HG02642 (cell line): ENCODE results near the gene GCHFR.

Experiments
- ATAC-seq: cut with Tn5 transposase; IDR thresholded peaks from one replicate; pipeline ENCODE4 v1.9.1; 2021; ENCODE audit warnings: mild to moderate bottlenecking; ENCODE audit not compliant: unreplicated experiment, poor library complexity

The GCHFR gene

DNA sequence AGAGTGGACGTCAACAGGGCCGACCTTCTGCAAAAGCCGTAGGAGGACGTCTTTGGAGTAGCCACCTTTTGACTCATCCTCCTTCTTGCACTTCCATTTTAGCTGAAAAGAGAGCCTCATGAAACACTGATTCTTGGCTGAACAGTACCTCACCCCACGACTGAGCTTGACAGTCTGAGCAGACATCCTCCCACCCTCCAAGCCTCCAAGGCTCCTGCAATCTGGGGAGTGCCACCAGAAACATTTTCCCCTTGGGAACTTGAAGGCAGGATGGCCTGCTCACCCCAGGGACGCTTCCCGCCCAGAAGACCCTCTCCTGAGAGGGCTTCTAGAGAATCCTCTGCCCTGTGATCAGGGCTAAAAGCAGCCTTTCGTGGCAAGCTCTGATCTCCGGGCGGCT, 11.1 kb downstream of the GCHFR start:
- ATAC-seq, result no peak

DNA sequence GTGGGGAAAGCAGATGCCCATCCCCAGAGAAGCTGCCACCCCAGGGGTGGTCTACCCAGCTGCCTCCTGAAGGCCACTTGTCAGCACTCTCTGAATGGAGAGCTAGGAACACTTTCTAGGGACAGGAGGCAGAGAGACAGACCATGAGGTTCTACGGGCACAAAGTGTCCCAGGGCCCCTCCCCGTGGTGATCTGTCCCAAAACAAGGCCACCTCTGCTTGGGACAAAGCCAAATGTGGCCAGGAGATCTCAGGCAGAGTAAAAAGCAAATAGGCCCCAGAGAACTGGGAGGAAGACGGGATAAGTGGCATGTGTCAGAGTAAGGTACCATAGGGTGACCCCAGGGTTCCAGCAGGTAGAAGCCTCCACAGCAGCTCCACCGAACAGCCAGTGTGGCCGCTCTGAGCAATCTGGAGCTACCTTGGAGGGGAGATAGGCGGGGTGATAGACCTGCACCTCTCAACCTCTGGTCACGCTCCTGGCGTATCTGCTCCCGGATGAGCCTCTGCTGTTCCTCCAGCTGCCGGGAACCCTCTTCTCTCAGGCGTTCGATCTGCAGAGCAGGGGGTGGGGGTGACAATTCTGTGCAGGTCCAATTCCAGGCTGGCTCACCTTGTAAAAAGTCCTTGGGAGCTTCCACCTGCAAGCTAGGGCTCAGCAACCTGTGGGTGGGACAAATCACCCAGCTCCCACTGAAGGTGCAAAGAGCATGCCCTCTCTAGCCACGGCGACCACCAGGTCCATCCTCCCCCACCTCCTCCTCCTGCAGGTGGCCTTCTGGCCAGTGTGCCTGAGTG, 12.1 kb downstream of the GCHFR start:
- ATAC-seq, result no peak

DNA sequence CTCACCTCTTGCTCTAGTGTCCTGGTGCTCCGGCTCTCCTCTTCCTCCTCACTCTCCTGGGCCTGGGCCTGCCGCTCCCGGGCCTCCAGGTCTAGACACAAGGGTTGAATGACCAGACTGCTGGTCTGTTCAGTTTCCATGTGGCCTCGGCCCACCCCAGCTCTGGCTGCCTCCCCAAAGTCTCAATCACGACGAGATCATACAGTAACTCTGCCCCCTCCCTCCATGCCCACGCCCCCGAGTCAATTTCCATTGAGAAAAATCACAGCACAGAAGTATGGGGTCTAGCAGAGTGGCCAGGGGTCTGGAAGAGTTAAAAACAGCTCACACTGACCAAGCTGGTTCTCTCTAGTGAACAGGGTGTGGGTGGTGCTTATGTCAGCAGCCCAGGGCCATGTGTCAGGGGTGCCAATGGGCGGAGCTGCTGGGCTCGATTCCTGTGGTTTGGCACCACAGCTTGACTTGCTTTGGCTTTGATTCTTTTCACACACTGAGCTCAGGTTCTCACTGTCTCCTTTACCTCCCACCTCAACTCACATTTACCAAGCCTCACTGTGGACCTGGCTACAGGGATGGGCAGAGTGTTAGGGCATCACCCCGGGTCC, 12.8 kb downstream of the GCHFR start:
- ATAC-seq, result no peak

DNA sequence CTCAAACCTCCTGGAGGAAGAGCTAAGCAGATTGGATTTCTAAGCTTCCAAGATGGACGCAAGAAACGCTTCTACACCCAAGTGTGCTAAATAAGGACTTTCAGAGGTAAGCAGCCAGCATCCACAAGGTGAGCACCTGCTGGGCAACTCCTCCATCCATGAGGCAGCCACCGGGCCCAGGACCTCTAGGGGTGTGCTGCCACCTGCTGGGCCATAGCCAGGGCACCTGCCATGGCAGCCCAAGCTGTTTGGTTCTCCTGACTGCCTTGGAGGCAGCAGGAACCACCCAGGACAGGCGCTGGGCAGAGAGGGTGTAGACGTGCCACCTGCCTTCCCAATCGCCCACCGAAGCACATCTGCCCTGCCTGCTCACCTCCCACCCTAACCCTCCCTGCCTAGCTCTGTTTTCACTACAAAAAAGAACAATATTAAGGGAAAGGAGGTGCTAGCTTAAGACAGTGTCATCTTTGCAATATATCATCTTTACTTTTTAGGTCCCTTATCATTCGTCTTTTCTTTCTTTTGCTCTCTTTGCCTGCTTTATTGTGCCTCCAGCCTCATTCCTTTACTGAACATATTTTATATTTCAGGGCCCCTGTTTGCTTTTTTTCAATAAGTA, 18.9 kb downstream of the GCHFR start:
- ATAC-seq, result peak; percentile 81

DNA sequence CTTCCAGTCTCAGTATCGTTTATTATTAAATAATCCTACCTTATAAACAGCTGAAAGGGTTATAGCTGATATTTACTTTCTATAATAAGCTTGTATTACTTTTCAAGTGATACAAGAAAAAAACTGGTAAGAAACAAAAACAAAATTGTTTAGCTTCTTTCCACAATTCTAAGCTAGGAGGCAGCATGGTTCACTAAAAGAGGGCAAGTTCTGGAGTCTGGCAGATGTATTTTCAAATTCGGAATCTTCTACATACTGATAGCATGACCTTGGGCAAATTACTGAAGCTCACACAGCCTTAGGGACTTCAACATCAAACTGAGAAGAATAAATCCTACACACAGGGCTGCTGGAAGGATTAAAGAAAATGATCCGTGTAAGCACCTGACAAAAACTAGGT, 21.3 kb downstream of the GCHFR start:
- no peak for ATAC-seq

DNA sequence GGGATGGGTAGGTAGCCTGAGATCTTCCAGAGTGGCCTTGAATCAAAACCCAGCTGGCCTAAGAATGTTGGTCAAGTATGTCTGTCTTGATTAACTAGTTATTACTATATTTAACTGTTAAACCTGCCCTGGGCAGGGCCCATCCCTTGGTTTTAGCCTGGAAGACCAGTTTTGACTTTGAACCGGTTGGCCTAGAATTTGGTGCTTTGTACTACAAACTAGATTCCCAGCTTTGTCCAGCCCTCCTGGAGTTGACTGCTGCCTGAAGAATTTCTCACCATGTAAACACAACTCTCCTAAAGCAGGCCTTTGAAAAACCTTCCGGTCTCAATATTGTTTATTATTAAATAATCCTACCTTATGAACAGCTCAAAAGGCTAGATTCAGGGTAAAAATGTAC, 21.9 kb downstream of the GCHFR start:
- no peak for ATAC-seq

DNA sequence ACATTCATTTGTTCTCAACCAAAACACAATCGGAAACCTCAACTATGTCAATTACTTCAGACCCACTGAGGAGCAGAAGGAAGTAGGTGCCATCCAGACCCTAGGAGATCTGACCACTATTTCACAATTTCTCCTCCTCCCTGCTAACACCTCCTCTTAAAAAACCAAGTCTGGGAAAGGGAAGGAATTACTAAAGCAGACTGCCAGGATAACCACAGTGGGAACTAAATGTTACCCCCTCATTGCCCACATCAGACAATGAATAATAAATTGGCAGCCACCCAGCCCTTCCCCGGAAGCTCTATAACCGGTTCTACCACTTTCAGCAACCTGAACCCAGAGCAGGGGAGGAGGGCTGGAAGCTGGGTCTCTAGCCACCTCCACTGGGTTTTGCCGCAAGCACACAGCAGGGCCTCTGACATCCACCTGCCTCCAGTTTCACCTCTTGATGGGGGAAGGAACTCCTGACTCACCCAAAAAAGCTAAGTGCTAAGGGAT, 23.5 kb downstream of the GCHFR start:
- no peak for ATAC-seq

DNA sequence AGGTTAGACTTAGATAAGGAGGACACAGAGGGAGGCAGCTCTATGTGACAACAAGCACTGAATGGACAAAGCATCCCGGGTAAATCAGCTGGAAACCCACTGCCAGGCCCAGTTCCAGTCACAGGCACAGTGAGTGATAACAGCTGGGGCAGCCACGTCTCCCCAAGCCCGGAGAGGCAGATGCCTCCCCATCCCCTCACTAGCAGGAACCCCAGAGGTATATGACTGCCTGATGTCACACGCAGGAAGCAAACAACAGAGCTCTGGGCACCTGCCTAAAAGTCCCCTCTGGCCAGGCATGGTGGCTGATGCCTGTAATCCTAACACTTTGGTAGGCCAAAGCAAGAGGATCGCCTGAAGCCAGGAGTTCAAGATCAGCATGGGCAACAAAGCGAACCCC, 24.1 kb downstream of the GCHFR start:
- ATAC-seq, result no peak

DNA sequence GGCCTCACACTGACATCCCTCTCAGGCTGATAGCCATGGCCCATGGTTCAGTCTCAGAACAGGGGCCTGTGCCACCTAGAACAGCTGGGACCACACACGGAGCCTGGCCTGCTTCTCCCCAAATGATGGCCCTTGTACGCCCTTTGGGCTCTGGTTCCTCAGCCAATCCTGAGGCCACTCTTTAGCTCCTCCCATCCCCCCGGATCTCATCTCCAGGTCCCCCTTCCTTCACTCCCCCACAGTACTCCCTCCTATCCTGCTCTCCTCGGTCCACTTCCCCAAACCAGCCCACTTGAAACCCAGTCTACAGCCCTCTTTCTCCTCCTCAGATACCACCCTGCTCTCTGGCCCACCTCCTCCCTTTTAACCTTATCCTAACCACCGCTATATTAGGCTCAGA, 25.3 kb downstream of the GCHFR start:
- ATAC-seq, result no peak

DNA sequence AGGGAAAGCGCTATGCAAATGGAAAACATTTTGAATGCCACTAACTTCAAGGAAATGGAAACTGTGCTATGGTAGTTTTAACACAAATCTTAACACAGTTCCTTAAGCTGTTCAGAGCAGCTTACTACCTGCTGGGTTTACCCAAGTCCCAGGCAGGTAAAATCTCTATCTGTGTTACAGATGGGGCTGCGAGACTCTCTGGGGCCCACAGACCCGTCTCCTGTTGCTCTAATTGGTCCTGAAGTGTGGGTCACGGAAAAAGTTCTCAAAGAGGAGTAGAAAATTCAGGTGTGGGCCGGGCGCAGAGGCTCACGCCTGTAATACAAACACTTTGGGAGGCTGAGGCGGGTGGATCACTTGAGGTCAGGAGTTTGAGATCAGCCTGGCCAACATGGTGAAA, 26.1 kb downstream of the GCHFR start:
- no peak for ATAC-seq

DNA sequence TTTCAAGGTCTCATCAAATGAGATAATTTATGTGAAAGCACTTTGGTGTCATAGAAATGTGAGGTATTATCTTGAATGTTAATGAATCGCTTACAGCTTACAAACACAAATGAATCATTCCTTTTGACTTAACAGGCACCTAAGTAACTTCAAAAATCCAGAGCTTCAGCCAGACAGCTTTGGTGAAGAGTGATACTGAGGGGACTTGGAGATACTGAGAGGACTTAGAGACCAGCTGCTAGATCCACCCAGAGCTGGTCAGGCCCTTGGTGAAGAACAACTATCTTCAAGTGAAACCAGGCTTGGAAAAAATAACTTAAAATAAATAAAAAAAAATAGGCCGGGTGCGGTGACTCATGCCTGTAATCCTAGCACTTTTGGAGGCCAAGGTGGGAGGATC, 26.9 kb downstream of the GCHFR start:
- ATAC-seq, result no peak

DNA sequence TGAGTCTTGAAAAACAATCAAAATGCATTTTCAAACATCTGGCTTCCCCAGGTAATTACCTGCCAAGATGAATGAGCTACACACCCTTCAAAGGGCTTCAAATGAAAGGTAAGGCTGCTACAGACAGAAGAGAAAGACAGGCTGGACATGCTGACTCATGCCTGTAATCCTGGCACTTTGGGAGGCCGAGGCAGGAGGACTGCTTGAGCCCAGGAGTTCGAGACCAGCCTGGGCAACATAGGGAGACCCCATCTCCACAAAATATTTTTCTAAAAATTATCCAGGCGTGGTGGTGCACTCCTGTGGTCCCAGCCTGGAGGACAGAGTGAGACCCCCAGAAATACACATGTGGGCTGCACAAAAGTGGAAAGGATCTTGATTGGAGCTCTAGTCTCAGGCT, 28.5 kb downstream of the GCHFR start:
- ATAC-seq, result no peak

DNA sequence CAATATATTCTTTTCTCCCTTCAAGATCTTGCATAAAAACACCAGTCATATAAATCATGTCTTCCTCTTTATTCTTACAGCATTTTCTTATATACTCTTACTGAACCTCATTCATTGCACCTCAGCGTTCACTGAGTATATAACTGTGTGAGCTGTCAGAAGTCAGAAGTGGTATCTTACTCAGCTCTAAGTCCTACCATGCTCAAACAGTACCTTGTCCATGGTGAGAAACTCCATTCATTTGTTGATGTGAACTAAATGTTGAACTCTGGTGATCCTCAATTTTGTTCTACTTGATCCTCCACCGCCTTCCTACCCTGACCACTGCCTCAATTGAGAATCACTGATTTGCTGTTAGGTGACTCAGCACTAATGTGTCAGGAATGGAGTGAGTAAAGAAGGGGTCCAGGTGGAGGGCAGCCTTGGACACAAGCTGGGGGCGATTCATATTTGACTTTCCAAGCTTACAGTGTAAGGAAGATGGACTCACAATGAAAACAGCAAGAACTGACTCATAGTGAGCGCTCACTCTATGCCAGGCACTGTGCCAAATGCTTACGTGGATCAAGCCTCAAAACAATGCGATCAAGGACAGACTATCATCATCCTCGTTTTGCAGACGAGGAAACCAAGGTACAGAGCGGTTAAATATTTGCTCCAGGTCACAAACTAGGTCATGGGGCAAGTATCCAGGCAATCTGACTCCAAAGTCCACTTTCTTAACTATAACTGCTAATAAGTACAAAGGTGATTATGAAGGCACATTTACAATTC, 29.5 kb downstream of the GCHFR start:
- no peak for ATAC-seq

DNA sequence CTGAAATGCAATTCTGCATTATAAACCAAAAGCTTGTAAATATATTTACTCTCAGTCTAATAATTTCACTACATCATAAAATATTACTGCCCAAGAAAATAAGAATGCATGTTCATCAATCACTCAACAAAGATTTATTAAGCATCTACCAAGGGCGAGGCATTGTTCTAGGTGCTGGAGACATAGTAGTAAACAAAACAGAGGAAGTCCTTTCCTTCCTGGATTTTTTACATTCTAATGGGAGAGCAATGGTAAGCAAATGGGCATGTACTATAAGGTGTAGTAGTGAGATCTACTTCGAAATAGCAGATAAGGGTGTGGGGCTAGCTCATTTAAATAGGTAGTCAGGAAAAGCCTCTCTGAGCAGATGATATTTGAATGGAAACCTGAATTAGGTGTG, 32.2 kb downstream of the GCHFR start:
- no peak for ATAC-seq

DNA sequence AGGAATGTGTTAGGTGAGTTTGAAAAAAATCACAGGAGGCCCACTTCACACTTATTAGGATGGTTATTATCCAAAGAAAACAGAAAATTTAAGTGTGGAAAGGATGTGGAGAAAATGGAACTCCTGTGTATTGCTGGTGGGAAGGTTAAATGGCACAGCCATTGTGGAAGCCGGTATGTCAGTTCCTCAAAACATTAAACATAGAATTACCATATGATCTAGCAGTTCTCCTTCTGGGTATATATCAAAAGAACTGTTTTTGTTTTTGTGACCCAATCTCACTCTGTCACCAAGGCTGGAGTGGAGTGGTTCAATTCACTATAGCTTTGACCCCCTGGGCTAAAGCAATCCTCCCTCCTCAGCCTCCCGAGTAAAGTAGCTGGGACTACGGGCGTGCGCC, 32.6 kb downstream of the GCHFR start:
- ATAC-seq, result no peak

DNA sequence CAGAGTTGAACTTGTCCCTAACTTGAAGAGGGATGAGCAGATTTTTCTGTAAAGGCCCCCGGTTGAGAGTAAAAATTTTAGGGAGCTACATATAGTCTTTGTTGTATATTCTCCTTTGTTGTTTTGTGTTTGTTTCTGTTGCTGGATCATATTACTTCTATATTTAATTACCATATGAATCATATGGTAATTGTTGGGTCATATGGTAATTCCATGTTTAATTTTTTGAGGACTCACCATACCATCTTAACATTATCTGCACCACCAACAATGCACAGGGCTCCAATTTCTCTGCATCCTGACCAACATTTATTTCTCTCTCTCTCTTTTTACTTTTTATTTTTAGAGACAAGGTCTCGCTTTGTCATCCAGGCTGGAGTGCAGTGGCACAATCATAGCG, 35.7 kb downstream of the GCHFR start:
- ATAC-seq, result no peak

DNA sequence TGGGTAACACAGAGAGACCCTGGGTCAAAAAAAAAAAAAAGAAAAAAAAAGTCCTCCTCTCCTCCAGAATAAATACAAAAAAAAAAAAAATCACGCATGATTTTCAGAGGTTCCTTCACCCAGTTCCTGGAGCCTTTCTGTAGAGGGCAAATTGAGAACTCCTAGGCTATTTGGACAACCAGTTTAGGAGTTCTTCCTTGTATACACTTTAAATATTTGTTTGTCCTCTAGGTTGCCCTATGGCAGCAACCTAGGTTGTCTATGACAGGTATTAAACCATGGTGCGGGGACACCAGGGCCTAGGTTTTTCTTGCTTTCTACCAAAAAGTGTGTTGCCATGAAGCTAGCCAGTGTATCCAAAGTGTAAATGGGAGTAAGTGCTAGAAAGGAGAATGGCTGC, 39.2 kb downstream of the GCHFR start:
- ATAC-seq, result no peak

DNA sequence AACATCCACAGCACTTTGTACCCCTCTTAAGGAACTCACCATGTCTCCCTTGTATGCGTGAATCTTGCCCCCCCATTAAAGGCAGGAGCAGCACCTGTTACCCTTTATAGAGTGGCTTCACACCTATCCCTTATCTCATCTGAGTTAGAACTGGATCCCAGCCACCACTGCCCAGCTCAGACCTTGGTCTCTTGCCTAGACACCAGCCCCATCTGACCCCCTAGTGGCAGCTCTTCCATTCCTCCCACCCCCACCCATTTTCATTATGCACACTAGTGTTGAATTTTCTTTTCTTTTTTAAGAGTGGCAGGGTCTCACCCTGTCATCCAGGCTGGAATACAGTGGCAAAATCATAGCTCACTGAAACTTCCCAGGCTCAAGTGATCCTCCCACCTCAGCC, 39.8 kb downstream of the GCHFR start:
- ATAC-seq, result no peak

DNA sequence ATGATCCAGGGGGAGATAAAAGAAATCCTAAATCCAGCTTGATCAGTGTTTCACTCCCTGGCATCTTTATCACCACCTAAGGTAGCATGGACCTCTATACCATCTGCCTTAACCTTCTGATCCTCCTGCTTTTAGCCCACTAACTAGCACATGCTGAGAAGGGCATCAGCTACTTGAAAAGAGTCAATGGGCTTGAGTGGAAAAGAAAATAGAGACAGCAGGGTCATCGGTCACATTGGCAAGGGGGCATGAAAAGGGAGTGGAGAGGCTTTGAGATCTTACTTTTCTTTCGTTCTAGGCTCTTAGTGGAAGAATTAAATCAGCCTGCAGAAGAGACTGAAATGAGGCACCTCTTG, 42.8 kb downstream of the GCHFR start:
- ATAC-seq, result no peak

DNA sequence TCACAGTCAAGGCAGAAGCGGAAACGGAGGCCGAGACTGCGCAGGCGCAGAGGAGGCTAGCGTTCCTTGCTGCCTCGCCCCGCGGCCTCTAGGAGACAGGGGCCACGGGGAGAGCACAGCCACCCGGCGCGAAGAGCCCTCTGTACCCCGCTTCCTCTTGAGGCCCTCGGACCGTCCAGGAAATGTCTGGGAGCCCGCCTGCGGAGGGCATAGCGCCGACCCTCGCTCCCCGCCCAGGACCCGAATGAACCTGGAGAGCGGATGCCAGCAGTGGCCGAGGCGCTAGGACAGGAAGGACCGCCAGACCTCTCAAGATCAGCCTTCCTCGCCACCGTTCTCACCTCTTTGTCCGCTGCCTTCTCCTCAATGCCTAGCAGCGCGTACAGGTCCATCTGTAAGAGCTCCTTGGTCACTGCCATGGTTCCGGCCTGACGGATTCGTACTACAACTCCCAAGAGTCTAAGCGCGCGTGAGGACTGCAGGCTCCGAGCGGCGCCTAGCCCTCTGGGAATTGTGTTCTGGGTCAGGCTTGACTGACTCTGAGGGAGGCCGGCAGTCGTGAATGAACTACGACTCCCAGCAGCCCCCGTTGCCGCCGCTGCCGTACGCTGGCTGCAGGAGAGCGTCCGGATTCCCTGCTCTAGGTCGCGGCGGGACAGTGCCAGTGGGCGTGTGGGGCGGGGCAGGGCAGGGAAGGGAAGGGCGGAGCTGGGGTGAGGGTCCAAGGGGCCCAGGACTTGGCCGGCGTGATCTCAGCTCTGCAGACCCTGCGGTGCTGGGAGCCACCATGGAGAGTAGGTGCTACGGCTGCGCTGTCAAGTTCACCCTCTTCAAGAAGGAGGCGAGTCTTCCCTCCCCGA, 43.4 kb downstream of the GCHFR start, which contains the start of the genes DNAJC17 and ZFYVE19:
Gene DNAJC17, minus strand, starts transcription at position 446 of the 860 bp plus-strand sequence. Its CDS starts 27 bp downstream, at position 419.
Gene ZFYVE19, plus strand, starts transcription at position 62 of the 860 bp plus-strand sequence. Its CDS starts 501 bp downstream, at position 563.
- peak; percentile 92 for ATAC-seq
